GM21526 (cell line): ENCODE results near the gene CNDP1.
"Not testable (repeated sequence)": the region's sequence is repeated elsewhere in the genome, so short reads cannot be mapped to it uniquely, and the experiment has no call there.

ENCODE experiments used
- ATAC-seq: cut with Tn5 transposase; IDR thresholded peaks from one replicate; pipeline ENCODE4 v1.9.1; 2021; ENCODE audit warnings: moderate library complexity; ENCODE audit not compliant: unreplicated experiment, low FRiP score

CNDP1 gene, protein sequence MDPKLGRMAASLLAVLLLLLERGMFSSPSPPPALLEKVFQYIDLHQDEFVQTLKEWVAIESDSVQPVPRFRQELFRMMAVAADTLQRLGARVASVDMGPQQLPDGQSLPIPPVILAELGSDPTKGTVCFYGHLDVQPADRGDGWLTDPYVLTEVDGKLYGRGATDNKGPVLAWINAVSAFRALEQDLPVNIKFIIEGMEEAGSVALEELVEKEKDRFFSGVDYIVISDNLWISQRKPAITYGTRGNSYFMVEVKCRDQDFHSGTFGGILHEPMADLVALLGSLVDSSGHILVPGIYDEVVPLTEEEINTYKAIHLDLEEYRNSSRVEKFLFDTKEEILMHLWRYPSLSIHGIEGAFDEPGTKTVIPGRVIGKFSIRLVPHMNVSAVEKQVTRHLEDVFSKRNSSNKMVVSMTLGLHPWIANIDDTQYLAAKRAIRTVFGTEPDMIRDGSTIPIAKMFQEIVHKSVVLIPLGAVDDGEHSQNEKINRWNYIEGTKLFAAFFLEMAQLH

DNA sequence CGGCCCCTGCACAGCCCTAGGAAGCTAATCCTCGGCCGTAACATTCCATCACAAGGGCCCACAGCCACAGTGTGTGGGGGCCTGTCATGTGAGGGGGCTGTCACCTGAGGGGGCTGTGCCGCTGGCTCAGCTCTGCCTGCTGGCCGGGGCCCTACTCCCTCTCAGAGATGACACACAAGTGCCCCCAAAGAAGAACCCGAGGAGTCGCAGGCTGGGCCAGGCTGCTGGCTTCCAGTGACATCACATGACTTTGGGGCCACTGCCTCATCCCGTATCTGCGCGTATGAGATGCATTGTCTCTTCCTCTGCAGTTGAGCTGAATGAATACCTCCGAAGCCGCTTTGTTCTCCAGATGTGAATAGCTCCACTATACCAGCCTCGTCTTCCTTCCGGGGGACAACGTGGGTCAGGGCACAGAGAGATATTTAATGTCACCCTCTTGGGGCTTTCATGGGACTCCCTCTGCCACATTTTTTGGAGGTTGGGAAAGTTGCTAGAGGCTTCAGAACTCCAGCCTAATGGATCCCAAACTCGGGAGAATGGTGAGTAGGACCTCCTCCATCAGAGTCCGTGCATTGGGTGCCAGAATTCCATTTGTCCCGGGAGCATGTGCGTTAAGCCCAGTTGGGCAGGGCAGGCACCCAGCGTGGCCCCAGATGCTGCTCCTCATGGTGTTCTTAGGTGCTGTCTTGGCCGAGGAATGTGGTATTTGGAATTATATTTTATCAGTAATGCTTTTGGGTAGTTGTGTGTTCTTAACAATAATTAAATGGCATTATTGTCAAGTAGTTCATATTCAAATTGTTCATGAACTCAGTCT, at the start of gene CNDP1:
CNDP1 (plus strand) TSS at position 351 of the 820 bp plus-strand sequence; CDS start at position 519, 168 bp downstream.
- ATAC-seq = no peak

DNA sequence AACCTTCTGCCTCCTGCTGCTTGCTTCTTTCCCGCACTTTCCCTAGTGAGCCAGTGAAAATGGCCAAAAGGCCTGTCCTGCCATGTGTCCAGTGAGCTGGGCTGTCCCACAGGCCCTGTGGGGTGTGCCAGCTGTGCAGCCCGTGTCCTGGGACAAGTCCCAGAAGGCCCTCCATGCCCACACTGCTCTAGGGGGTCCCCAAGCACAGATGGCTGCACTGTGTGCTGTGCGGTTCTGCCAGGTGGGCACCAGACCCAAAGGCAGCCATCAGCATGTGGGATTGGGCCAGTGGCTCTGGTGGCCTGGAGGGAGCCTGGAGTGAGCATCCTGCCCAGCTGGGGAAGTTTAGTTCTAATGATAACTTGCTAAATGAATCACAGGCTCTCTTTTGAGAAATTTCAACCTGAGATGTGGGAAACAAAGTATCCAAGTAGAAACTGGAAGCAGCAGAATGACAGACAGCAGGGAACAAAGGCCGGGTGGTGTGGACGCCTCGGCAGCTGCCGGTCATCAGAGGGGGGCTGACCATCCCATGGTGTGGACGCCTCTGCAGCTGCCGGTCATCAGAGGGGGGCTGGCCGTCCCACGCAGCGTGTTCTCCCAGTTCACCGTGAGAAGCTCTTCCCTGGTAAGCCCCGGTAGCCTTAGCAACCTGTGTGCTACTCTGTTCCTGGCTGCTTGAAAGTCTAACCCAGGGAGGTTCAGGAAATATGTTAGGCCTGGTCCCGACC, 48.0 kb upstream of the CNDP1 start:
- no peak for ATAC-seq

DNA sequence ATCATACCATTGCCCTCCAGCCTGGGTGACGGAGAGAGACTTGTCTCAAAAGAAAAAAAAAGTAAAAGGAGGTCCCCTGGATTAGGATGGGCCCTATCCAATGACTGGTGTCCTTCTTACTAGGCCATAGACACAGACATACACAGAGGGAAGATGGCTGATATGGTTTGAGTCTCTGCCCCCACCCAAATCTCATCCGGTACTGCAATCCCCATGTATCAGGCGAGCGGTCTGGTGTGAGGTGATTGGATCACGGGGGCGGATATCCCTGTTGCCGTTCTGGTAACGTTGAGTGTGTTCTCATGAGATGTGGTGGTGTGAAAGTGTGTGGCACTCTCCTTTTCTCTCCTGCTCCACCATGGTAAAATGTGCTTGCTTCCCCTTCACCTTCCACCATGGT, 45.9 kb upstream of the CNDP1 start:
- ATAC-seq = no peak

DNA sequence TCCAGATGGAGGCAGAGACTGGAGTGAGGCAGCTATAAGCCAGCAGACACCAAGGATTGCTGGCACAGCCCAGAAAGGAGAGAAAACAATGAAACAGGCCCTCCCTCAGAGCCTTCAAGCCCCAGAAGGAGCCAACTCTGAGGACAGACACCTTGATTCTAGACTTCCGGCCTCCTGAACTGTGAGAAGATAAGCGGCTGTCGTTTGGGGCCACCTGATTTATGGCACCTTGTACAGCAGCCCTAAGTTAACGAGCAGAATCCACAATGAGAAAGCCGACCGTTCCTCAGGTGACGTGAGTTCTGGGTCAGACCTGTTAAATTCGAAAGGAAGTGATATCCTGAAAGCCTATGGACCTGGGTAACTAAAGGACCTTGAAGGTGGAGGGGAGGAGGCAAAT, 45.4 kb upstream of the CNDP1 start:
- no peak for ATAC-seq

DNA sequence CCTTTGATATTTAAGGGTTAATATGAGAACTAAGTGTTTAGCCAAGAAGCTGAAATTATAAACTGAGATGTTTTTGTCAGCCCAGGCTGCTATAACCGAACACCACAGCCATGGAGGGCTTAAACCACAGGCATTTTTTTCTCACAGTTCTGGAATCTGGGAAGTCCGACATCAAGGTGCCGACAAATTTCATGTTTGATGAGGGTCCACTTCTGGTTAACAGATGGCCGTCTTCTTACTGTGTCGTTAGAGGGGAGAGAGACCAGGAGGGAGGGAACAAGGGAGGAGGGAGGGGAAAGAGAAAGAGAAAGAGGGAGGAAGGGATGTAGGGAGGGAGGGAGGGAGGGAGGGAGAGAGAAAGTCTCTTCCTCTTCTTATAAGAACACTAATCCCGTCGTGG, 44.6 kb upstream of the CNDP1 start:
- ATAC-seq = no peak

DNA sequence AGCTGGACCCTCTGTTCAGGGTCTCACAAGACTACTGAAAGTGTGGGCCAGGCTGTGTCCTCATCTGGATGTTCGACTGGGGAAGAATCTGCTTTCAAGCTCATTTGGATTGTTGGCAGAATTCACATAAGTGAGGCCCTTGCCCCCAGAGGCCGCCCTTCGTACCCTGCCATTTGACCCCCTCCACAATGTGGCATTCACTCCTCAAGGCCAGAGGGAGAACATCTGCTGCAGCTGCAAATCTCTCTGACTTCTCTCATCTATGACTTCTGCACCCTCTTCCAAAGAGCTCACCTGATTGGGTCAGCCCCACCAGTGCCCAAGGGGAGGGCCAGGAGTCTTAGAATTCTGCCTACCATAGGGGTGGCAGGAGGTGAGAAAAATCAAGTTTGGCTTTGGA, 42.0 kb upstream of the CNDP1 start:
- no peak for ATAC-seq

DNA sequence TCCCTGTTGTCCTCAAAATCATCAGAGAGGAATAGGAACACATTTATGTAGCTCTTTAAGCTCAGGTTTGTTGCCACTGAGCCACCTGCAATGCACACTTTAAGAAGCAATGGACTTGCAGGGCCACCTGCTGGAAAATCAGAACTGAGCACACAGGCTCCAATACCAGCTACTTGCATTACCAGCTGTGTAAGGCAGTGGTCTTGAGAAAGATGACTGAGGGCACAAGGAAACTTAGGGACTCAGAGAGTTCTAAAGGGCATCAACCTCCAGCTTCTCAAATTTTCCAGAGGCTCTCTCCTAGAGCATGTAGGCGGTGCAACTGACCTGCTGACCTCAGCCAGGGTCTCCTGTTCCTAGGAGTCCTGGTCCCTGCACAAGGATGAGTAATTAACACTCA, 40.6 kb upstream of the CNDP1 start:
- ATAC-seq = peak; percentile 36

DNA sequence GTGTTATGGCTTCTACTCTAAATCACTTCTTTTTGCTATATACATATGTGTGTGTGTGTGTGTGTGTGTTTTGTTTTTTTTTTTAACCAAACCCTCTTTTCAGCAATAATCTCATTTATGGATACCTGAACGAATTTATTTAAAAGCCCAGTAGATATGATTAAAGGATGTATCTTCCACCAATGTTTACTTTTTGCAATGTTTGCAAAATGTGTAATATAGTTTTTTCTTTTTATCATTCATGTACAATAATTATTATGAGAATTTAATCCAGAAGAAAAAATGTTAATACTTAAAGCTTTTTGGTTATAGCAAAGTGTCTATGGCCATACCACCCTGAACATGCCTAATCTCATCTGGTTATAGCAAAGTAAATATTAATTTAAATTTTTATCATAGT, 39.8 kb upstream of the CNDP1 start:
- ATAC-seq = no peak

DNA sequence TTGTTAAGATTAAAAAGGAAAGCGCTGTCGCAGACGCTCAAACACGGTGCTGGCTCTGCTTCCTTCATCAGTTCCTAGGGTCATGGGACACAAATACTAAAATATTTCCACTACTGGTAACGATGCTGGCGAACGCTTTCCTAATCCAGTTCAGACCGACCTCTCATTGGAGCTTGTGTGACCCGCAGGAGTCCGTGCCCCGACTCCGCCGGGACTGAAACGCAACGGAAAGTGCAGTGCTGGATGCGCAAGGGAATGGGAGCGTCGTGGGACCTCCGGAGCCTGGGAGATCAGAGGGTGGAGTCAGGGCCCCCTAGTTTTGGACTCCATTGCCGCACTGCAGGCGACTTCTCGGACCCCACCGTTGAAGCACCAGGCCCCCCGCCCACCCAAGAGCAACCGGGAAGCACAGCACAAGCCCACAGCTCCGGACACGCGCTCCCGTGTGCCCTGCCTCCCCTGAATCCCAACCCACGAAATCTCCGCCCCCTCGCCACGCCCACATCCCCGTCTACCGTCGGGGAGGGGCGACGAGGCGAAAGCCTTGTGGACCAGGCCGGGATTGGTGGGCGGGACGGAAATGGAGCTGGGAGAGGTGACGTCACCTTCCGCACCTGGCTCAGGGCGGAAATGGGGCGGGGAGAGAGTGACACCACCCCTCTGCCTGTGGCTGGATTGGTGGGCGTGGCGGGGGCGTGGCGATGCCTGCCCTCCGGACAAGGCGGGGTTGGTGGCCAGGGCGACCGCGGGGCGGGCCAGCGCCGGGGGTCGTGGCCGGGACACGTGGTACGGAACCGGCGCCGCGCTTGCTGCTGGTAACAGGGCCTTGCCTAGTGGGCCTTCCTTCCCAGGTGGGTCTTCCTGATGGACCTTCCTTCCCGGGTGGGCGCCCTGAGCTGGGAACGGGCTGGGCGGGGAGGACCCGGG, 38.5 kb upstream of the CNDP1 start, which contains the start of gene CNDP2:
CNDP2 (plus strand) TSS at position 783 of the 927 bp plus-strand sequence. CDS start 3,611 bp downstream, outside the sequence.
- peak; percentile 72 for ATAC-seq

DNA sequence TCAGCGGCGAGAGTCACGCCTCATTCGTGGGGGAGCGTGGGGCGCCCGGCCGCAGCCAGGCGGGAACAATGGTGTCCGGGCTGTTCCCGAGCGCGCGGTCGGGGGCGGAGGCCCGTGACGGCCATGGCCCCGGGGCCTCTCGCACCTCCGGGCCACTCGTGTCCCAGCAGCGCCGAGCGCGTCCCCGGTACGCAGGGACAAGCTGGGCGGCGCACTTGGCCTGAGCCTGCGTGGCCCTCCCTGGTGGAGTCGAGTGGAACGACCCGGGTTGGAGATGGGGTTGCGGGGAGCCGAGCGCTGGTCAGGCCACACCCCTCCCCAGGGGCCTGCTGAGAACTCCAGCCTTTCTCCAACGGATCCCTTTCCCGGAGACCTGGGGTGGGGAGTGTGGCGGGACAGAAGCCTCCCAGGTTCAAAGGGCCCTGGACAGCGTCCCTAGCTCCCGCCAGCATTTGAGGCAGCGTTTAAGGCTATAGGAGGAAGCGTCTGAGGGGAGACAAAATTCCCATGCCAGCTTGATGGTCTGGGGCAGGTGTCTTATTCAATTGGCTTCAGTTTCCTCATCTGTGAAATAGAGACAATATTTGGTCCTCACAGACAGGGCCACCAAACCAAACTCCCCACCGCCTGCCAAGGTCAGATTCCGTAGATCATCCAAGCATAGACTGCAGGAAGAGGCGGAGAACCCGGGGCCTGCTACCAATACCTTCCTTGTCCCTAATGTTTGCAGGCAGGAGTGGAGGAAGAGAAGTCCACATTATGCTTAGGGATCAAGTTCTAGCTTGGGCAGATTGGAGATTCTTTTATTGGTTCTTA, 37.6 kb upstream of the CNDP1 start:
- ATAC-seq = peak; percentile 23

DNA sequence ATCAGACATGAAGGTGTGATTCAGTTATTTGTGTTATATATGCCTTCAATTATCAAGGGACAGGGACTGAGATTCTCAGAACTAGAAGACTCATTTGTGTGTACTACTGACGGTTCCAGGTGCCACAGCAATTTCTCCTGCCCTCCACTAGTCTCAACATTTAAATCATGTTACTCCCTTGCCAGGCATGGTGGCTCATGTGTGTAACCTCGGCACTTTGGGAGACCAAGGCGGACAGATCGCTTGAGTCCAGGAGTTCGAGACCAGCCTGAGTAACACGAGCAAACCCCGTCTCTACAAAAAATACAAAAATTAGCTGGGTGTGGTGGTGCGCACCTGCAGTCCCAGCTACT, 37.0 kb upstream of the CNDP1 start:
- no peak for ATAC-seq

DNA sequence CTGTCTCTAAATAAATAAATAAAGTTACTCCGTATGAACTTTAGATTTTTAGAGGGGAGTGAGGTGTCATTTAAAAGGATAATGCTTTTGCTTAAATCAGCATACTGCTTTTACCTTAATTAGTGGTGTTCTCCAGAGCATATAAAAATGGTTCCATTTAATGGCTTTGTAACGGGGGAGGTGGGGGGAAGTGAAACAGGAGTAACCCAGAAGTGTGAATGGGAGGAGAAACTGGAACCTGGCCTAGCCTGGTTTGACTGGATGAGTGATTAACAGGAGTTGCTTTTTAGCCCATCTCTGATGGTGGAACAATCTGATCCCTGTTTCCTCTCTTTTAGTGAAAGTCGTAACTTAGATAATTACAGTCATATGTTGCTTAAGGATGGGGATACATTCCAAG, 36.5 kb upstream of the CNDP1 start:
- ATAC-seq = no peak

DNA sequence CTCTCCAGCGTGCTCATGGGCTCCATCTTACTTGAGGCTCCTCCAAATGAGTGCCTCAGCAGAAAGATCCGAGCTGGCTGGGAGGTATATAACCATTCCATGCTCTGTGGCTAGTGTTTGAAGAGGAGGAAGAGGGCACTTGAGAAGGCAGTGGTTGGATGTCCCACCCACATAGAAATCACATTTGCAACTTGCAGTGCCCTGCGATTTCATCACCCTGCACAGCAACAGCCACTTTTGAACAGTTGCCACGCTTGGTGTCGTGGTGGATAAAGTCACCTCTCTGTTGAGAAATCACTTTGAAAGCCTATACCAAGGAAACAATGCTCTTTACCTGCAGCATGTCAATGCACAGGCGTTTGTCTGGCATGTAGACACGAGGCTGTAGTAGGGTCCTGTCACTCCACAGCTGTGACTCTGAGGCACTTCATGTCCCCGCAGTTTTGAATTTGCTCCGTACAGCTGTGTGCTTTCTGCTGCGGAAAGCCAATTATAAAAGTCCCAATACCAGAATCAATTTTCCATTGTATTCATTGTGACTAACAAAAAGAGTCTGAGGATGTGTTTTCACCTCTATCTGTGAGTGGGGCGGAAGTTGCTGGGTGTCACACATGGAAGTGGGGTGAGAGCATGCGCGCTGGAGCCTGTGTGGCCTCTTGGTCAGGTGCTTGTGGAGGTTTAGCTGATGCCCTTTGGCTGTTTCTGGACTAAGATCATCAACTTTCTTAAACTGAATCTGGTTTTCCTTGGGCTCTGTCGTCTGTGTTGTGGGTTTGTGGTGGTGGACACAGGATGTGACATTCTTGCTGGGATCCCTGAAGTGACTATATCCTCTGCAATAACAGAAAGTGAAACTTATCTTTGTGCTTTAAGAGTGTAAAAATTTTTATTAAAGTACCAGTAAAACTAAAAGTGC, 35.3 kb upstream of the CNDP1 start:
- ATAC-seq = peak; percentile 42

DNA sequence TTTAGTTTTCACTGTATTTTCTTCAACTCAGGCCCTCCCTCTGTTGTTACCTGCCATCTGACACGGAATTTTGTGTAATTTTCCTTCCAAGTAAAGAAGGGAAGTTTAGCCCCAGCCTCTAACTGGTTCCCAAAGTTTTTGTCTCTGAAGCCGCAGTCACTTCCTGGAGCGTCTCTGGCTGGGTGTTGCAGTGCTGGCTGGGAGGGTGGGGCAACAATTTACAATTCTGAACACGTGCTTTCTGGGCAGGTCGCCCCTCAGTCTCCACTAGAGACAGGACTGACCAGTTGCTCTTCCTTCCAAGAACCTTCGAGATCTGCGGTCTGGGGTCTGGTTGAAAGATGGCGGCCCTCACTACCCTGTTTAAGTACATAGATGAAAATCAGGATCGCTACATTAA, 34.7 kb upstream of the CNDP1 start:
- ATAC-seq = peak; percentile 37

DNA sequence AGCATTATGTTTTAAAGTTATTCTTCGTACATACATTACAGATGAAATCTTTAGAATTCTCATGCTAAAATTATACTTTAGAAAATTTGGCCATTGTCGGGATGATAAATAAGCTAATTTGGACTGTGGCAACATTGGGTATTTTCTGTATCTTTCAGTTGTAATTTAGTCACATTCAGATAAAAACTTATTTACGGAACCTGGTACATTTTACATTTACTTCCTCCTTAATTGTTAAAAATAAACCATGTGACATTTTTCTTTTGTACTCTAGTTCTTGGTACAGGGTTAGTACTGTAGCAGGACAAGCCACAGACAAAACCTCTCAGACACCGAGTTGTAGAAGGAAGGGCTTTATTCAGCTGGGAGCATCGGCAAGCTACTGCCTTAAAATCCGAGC, 33.9 kb upstream of the CNDP1 start:
- ATAC-seq = no peak

DNA sequence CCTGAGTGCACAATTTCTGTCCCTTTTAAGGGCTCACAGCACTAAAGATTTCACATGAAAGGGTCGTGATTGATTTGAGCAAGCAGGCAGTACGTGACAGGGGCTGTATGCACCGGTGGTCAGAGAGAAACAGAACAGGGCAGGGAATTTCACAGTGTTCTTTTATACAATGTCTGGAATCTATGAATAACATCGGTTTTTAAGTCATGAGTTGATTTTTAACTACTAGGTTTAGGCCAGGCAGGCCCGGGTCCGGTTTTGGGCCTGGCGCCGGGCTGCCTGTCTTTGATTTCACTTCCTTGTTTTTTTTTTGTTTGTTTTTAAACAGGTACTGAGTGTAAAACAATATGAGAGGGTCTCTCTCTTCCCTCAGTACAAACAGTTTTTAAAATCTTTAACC, 33.5 kb upstream of the CNDP1 start:
- ATAC-seq = not testable (repeated sequence)

DNA sequence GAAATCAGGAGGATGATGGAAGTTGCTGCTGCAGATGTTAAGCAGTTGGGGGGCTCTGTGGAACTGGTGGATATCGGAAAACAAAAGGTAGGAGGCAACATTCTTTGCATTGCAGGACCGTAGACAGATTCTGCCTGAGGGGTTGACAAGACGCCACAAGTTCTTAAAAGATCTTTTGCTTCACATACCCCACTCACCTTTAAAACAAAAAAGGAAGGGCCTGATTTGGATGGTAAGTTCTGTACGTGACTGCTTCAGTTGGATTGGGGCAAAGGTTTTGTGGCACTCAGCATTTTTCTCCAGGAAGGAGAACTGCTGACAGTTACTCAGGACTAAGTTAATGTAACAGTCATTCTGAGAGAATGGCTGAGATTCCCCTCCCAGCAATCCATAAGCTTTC, 32.9 kb upstream of the CNDP1 start:
- no peak for ATAC-seq

DNA sequence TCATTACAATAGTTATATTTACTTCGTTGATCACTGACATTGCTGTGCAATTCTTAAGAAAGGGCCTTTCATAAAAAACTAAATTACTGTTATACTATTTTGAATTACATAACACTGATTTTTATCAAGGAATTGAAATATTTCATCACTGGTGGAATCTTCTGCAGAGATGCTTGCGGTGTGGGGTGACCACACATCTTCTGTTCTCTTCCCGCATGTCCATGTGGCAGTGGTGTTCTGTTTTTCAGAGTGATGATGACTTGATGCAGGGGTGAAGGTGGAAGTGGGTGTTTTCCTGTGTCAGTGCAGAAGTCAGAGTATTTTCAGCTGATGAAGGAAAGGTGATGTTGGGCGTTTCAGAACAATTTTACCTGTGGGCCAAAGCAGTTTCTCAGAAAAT, 31.2 kb upstream of the CNDP1 start:
- ATAC-seq = no peak
